GM10248 (cell line): ENCODE results near the gene EIF5A.

Source experiments
- CTCF ChIA-PET: fragments of 300-600 bp; sonication (Branson Sonifier 250); formaldehyde crosslinking; extraction: SDS; loops from one replicate; lab custom pipeline; 2021; ENCODE audit warnings: antibody characterized with exemption; lab: Yijun Ruan, JAX
- POLR2A ChIA-PET: fragments of 350-650 bp; sonication (Branson Sonifier 250); formaldehyde crosslinking; extraction: SDS; loops from one replicate; lab custom pipeline; 2020; ENCODE audit warnings: antibody characterized with exemption; lab: Yijun Ruan, JAX
- DNase-seq: peaks from one replicate; pipeline ENCODE4 v3.0.0; 2012; ENCODE audit errors: extremely low spot score
- TF ChIP-seq, protein P1 (sequence below): IDR thresholded peaks from 2 replicates; pipeline ENCODE4 v1.5.1; 2012; ENCODE audit warnings: mild to moderate bottlenecking, low read depth; ENCODE audit errors: extremely low read depth, missing control alignments, control extremely low read depth

Gene EIF5A

DNA sequence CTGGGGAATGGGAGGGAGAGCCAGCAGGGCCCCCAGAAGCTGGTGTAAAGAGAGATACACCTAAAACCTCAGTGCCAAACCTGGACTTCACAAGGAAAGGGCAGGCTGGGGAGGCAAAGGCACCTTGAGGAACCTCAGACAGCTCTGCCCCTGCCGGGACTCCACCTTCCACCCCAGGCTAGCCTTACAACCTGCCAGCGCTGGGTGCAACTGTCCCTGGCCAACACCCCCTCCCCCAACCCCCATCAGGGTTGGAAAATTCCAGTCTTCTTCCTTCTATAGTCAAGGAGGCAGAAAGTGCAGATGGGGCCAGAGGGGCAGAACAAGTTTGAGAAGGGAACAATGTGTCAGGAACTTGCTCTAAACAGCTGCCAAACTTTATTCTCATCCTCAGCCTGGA lies 15.2 kb upstream of the EIF5A start:
- CTCF ChIA-PET: interaction anchor here (1.1 to 3.4 kb wide), 5 partner anchors 10 to 32 kb away, joined by 3 to 20 read pairs (median 4); partner anchors contain the start of gene SLC2A4
- TF ChIP-seq, protein P1, sequence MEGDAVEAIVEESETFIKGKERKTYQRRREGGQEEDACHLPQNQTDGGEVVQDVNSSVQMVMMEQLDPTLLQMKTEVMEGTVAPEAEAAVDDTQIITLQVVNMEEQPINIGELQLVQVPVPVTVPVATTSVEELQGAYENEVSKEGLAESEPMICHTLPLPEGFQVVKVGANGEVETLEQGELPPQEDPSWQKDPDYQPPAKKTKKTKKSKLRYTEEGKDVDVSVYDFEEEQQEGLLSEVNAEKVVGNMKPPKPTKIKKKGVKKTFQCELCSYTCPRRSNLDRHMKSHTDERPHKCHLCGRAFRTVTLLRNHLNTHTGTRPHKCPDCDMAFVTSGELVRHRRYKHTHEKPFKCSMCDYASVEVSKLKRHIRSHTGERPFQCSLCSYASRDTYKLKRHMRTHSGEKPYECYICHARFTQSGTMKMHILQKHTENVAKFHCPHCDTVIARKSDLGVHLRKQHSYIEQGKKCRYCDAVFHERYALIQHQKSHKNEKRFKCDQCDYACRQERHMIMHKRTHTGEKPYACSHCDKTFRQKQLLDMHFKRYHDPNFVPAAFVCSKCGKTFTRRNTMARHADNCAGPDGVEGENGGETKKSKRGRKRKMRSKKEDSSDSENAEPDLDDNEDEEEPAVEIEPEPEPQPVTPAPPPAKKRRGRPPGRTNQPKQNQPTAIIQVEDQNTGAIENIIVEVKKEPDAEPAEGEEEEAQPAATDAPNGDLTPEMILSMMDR: no peak
- DNase-seq: no peak
- POLR2A ChIA-PET: no interaction called here

DNA sequence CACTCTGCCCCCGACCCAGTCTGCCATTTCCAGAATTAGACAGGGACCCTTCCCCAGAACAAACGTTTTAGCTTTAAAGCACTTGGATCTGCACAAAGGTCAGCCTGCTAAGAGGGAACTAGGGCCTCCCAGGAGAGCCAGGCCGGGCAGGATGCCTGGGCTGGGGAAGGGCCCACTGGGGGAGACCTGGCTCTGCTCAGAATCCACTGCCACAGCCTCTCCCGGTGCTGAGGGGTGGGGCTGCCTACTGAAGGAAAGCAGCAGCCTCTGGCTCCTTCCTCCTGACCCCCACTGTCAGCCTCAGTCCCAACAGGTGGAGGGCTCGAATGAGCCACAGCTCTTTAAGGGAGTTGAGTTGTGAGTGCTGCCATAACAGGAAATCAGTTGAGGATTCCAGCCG lies 14.7 kb upstream of the EIF5A start:
- TF ChIP-seq, protein P1: no peak
- CTCF ChIA-PET: interaction anchor here (1.1 to 3.4 kb wide), 4 partner anchors 10 to 33 kb away, joined by 3 to 20 read pairs (median 4); partner anchors contain the start of gene SLC2A4
- DNase-seq: no peak
- POLR2A ChIA-PET: no interaction called here

DNA sequence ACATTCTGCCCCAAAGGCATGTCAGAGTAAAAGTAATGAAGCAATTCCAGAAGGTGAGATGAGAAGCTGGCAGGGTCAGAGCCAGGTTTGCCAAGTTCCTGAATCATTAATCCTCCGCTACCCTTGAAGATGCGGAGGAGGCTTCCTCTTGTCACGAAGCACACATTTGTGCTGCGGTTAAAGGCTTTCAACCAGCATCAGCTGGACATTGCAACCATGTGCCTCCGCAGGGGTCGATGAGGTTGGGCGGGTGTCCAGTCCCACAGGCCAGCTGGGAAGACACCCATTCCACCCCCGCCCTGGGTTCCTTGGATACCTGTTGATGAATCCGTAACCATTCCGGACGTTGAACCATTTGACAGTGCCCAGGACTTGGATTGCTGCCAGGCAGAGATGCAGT lies 14.3 kb upstream of the EIF5A start:
- TF ChIP-seq, protein P1: no peak
- CTCF ChIA-PET: interaction anchor here (1.4 to 3.4 kb wide), 3 partner anchors 11 to 33 kb away, joined by 3 to 20 read pairs (median 4); partner anchors contain the start of gene SLC2A4
- DNase-seq: no peak
- POLR2A ChIA-PET: no interaction called here

DNA sequence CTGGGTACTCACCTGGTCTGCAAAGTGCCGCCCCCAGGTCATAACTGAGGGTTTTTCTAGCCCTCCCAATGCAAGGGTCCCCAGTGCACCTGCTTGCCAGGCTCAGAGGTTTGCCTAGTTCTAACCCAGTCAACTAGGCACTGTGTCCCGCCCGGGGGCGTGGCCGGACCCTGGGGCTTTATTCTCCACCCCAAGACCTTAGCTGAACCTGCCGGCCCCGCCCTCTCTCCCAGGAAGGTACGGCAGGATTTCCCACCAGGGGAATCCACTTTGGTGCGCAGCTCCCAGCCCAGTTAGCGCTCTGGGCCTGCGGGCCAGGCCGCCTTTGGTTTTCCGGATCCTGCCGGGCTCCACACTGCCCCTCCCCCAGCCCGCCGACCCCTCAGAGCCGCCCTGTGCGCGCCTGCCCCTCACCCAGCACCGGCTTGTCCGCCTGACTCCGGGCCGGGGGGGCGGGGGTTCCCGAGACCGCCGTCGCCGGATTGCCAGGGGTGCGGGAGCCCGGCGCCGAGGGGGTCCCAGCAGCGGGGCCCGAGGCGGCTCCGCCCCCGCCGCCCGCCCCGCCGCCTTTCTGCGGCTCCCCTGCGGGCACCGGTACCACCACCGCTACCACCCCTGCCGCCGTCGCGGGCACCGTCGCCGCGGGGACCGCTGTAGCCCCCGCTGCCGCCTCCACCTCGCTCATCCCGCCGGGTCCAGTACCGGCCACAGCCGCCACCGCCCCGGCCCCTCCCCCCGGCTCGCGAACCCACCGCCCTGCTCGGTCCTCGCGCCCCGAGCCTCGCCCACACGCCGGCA lies 13.4 kb upstream of the EIF5A start:
- DNase-seq: no peak
- ChIA-PET POLR2A (interaction anchor here (0.6 kb wide), 1 partner anchor 9 kb away, joined by 3 read pairs; no protein-coding TSS in a partner anchor), CTCF (interaction anchor here (0.9 to 3.4 kb wide), 2 partner anchors 8 to 11 kb away, joined by 3 to 20 read pairs; partner anchors contain the start of gene SLC2A4)
- TF ChIP-seq, protein P1: no peak

DNA sequence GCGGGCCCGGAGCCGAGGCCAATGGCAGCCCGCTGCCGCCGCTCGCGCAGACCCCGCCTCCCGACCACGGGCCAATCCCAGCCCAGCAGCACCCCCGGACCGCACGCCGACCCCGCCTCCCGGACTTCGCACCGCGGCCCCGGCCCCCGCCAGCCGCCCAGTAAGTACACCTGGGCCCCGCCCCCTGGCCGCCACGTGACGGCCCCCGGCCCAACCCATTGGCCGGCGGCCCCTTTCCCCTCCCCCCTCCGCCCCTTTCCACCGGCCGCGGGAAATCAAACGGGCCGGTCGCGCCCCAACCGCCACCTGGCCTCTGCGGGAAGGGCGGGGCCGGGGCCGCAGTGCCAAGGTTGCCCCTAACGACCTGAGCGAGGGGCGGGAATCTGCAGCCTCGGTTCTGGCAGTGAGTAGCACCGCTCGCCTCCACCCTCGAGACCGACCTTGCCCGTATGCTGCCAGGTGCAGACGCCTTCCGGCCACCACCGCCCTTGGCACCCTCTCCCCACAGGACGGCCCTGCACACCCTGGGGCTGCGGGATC lies 12.7 kb upstream of the EIF5A start, which contains the start of gene YBX2:
YBX2 (minus strand) TSS at position 26 of the 540 bp plus-strand sequence. CDS start 139 bp downstream, outside the sequence.
- peak; percentile 86 for DNase-seq
- TF ChIP-seq, protein P1: no peak
- ChIA-PET CTCF (no interaction called here), POLR2A (no interaction called here)

DNA sequence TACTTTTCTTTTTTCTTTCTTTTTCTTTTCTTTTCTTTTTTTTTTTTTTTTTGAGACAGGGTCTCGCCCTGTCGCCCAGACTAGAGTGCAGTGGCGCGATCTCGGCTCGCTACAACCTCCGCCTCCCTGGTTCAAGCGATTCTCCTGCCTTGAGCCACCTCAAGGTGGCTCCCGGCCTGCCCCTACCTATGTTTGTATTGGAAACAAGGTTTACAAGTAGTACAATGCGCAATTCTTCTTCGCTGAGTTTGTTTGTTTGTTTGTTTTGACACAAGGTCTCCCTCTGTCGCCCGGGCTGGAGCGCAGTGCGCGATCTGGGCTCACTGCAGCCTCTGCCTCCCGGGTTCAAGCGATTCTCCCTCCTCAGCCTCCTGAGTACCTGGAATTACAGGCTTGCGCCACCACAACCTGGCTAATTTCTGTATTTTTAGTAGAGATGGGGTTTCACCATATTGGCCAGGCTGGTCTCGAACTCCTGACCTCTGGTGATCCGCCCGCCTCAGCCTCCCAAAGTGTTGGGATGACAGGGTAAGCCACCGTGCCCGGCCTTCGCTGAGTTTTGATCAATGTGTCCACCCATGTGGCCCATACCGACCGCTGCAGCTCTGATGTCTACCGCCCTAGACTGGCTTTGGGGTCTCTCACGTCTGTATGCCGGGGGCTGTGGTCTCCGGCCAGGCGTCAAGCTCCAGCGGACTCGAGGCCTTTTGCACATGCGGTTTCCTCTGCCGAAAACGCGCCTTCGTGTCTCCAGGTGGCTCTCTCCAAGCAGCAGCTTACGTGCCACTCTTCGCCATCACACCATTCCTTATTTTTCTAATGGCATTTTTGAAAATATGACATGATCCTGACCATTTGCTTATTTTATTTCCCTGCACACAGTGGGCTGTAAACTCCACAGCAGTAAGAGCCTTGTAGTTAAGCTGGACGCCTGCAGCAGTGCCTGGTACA lies 11.9 kb upstream of the EIF5A start:
- ChIA-PET POLR2A (no interaction called here), CTCF (interaction anchor here (0.9 to 2.2 kb wide), 36 partner anchors 10 to 637 kb away, joined by 3 to 80 read pairs (median 5); partner anchors contain the start of genes ACADVL, CLDN7, CTDNEP1 and DLG4)
- DNase-seq: no peak
- TF ChIP-seq, protein P1: no peak
